KOPT-K1 (cell line): ENCODE measurements around the gene TMEM52B.

ENCODE experiments used
- H3K27ac ChIP-seq: fragments of 200-600 bp; sonication (generic); 2 replicates; pipeline ENCODE4 v1.5.1; 2016; ENCODE audit warnings: antibody characterized with exemption, mild to moderate bottlenecking, low read depth, low read length; ENCODE audit not compliant: poor library complexity, severe bottlenecking
- H3K36me3 ChIP-seq: fragments of 200-600 bp; sonication (generic); 2 replicates; pipeline ENCODE4 v1.5.1; 2017; ENCODE audit warnings: antibody characterized with exemption, mild to moderate bottlenecking, low read length, moderate library complexity; ENCODE audit not compliant: insufficient read depth
- H3K9me3 ChIP-seq: fragments of 200-600 bp; sonication (generic); 2 replicates; pipeline ENCODE4 v1.5.1; 2017; ENCODE audit warnings: antibody characterized with exemption, low read length, mild to moderate bottlenecking; ENCODE audit not compliant: insufficient read depth, poor library complexity, severe bottlenecking

The TMEM52B gene

GRCh38 chr12:10159280-10159679, 19.6 kb upstream of the TMEM52B start:
- Histone ChIP-seq H3K9me3 (no peaks in the 10 kb centered on the region), H3K36me3 (no peaks in the 10 kb centered on the region), H3K27ac (no peak overlapping the region)

DNA sequence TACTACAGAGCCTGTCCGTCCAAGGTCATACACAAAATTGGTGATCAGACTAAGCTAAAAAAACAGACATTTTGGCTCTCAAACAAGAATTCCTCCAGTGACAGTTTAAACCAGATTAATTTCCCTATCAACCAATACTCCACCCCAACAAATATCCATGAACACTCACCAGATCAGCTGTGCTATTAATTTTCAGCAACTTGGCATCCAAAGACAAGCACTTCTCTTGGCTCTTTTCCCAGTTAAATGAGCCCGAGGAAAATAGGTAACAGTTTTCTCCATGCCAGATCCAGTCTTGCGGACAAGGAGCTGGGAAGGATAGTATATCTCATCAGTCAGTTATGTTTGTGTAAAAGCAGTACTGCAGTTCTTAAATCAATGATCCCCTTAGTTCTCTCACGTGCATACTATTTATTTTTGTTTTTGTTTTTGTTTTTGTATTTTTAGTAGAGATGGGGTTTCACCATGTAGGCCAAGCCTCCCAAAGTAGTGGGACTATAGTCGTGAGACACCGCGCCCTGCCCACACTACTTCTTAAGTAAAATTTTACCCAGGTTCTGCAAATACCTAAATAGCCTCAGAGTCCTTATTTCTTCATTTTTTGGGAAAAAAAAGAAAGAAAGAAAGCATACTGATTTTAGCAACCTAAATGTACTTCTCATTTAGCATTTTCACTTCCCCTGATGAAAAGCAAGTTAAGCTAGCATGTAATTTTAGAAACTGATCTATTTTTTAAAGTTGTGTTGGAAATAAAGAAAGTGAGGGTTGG, 18.0 kb upstream of the TMEM52B start:
- Histone ChIP-seq H3K36me3 (no peaks in the 10 kb centered on the region), H3K9me3 (no peaks in the 10 kb centered on the region), H3K27ac (no peak overlapping the region)

DNA sequence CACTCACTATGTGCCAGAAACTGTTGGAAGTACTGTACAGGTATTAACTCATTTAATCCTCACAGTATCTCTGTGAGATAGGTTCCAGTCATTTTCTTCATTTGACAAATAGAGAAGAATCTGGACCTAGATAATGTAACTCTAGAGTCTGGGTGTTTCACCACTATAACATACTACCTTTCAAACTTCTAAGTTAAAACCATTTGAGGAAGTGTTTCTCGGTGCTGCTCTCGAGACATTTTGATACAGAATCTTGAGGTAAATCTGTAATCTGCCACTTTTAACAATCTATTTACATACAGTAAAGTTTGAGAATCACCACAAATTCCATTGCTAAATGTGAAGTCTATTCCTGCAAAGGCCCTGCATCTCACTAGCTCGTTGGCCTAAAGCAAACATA, 15.7 kb upstream of the TMEM52B start:
- no peak overlapping the region for H3K27ac ChIP-seq
- no peaks in the 10 kb centered on the region for H3K9me3 ChIP-seq
- no peaks in the 10 kb centered on the region for H3K36me3 ChIP-seq

DNA sequence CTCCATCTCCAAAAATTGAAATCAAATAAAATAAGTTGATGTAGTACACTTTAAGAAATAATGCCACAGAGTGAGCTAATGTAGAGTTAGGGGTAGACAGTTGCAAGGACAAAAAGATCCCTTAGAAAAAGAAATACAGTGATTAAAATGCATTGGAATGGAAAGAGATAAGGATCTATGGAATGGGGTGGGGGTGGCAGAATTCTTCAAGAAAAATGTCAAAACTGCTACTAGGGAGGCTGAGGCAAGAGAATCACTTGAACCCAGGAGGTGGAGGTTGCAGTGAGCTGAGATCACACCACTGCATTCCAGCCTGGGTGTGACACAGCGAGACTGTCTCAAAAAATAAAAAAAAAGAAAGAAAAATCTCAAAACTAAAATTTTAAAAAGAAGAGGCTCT, 13.4 kb upstream of the TMEM52B start:
- Histone ChIP-seq H3K36me3 (no peaks in the 10 kb centered on the region), H3K27ac (no peak overlapping the region), H3K9me3 (no peaks in the 10 kb centered on the region)

DNA sequence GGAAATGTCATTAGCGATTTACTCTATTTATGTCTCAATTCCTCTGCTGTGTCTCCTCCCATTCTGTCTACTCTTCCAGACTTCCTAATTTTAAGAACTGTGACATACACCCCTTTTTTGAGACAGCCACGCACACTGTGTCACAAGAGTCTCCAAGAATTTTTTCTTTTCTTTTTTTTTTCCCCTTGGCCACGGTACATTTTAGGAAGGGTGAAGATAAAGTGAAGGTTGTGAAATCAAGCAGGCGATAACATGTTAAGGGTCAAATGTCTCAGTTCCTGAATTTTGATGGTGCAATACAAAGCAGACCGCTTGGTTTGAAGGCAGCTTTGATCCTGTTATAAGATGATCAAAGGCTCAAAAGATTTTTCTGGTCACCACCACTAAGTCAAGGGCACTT, 11.2 kb upstream of the TMEM52B start:
- Histone ChIP-seq H3K27ac (no peak overlapping the region), H3K9me3 (no peaks in the 10 kb centered on the region), H3K36me3 (no peaks in the 10 kb centered on the region)

GRCh38 chr12:10169104-10169503, 9.7 kb upstream of the TMEM52B start:
- Histone ChIP-seq H3K36me3 (no peaks in the 10 kb centered on the region), H3K9me3 (no peaks in the 10 kb centered on the region), H3K27ac (no peak overlapping the region)

DNA sequence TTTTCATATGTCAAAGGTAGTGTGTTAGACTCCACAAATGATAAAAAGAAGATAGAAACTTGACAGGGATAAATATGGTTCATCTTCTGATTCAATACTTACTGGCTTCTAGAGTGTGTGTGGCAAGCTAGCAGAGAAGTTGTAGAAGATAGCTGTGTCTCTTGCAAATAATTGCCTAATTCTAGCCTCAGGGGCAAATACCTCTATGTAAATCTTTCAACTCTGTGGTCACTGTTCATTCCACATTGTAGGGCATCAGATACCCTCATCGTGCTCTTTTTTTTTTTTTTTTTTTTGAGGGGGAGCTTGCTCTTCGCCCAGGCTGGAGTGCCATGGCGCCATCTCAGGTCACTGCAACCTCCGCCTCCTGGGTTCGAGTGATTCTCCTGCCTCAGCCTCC, 8.6 kb upstream of the TMEM52B start:
- no peaks in the 10 kb centered on the region for H3K36me3 ChIP-seq
- no peak overlapping the region for H3K27ac ChIP-seq
- no peaks in the 10 kb centered on the region for H3K9me3 ChIP-seq

GRCh38 chr12:10171973-10172728, 6.7 kb upstream of the TMEM52B start, which contains the start of gene OLR1:
Gene OLR1 (minus strand): TSS chr12:10172132. CDS start chr12:10172077, 55 bp downstream.
- H3K27ac ChIP-seq = no peak within 1 kb of the TSS
- H3K9me3 ChIP-seq = no peaks in the 10 kb centered on the region
- H3K36me3 ChIP-seq = no peaks in the 10 kb centered on the region

- H3K36me3 ChIP-seq = no peaks in the 10 kb centered on the region
- no peaks in the 10 kb centered on the region for H3K9me3 ChIP-seq
- no peak overlapping the region for H3K27ac ChIP-seq
These were observed 3.7 kb upstream of the TMEM52B start for GRCh38 chr12:10174986-10175614.

- Histone ChIP-seq H3K36me3 (no peaks in the 10 kb centered on the region), H3K27ac (no peak overlapping the region), H3K9me3 (no peaks in the 10 kb centered on the region)
These were observed 2.8 kb upstream of the TMEM52B start for GRCh38 chr12:10175846-10176636.

DNA sequence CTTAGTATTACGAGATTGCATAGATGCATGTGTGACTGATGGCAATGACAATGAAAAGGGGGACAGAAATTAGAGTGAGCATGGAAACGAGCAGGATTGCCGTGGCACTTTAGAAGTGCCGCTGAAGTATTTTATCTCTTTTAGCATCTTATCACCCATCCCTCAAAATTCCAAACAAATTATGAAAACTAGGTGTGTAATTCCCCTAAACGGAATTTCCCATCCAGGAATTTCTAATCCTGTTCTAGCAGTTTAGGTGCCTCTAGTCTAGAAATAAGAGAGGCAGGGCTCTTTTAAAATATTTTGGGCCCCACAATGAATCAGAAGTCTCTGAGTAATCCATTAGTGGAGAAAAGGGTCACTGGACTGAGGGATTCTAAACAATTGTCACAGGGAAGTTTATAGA, 947 bp downstream of the TMEM52B start:
- no peaks in the 10 kb centered on the region for H3K9me3 ChIP-seq
- H3K36me3 ChIP-seq = no peaks in the 10 kb centered on the region
- H3K27ac ChIP-seq = no peak overlapping the region

GRCh38 chr12:10182354-10183049, 3.7 kb downstream of the TMEM52B start:
- Histone ChIP-seq H3K27ac (no peak overlapping the region), H3K36me3 (no peaks in the 10 kb centered on the region), H3K9me3 (no peaks in the 10 kb centered on the region)

DNA sequence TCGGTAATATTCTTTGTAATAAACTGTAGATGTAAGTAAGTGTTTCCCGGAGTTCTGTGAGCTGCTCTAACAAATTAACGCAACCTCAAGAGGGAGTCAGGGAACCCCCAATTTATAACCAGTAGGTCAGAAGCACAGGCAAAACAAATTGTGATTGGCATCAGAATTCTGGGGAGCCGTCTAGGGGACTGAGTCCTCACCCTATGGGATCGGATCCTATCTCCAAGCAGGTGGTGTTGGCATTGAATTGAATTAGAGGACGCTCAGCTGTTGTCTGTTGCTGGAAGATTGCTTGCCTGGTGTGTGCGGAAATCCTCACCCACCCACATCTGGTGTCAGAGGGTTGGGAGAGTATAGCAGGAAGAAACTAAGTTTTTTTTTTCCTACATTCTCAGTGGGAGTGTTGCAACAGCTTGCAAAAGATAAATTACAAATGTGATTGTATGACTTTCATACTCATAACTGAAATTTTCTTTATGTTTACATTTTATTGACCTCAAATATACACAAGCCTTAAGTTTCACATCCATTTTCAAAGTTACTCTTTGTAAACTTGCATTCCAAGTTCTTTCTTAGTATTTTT, 5.5 kb downstream of the TMEM52B start:
- Histone ChIP-seq H3K9me3 (no peaks in the 10 kb centered on the region), H3K27ac (no peak overlapping the region), H3K36me3 (no peaks in the 10 kb centered on the region)

DNA sequence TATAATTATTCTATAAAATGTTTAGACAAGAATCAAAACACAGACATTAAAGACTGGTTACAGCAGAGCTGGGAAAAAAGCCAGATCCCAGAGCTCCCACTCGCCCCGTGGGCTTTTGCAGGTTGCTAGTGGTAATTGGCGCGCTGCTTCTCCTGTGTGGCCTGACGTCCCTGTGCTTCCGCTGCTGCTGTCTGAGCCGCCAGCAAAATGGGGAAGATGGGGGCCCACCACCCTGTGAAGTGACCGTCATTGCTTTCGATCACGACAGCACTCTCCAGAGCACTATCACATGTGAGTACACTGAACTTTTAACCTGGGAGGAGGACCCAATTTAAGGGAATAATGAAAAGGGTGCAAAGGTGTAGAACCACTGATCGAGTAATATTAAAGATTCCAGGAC, 7.5 kb downstream of the TMEM52B start:
- Histone ChIP-seq H3K9me3 (no peaks in the 10 kb centered on the region), H3K36me3 (no peaks in the 10 kb centered on the region), H3K27ac (no peak overlapping the region)
